Bronchial epithelial cell (primary cell): ENCODE results near the gene RASSF5. TPM values are rescaled to one million over a fixed set of nuclear protein-coding genes. Genes with fewer than 3 reads are reported as not detected.

Experiments
- DNase-seq: peaks from one replicate; pipeline ENCODE4 v3.0.0-alpha.2; 2010; ENCODE audit warnings: low read depth
- FAIRE-seq: peaks from 2 replicates; lab custom pipeline; 2011; peaks lifted over from hg19 to GRCh38; lab: Jason Lieb, UNC
- H3K27me3 ChIP-seq: 2 replicates; pipeline ENCODE4 v1.5.1; 2011; ENCODE audit warnings: low read length; ENCODE audit not compliant: control insufficient read depth, insufficient read depth
- H3K36me3 ChIP-seq: 2 replicates; pipeline ENCODE4 v1.5.1; 2011; ENCODE audit warnings: low read length; ENCODE audit not compliant: control insufficient read depth, insufficient read depth
- H3K4me3 ChIP-seq: 2 replicates; pipeline ENCODE4 v1.5.1; 2011; ENCODE audit warnings: mild to moderate bottlenecking, low read depth, low read length, control low read depth
- CTCF ChIP-seq: IDR thresholded peaks from 2 replicates; pipeline ENCODE4 v1.5.1; 2011; ENCODE audit warnings: mild to moderate bottlenecking, moderate library complexity, low read length, control low read depth, inconsistent platforms; ENCODE audit not compliant: insufficient read depth, severe bottlenecking
- total RNA-seq: library from RNA; depleted of rRNA; stranded (reverse); fragments of >200 nt; gene quantifications from 2 replicates; pipeline ENCODE4 v1.2.1, GENCODE V29; 2014

RASSF5 gene
- total RNA-seq, 1 donor from 2014 or later = 3.4 TPM

GRCh38 chr1:206589206-206589605 lies 81.9 kb downstream of the RASSF5 start:
- TF ChIP-seq CTCF = no peak

GRCh38 chr1:206590025-206590758 lies 82.9 kb downstream of the RASSF5 start:
- peaks cover 10% of the 10 kb centered on the region for H3K36me3 ChIP-seq
- no peaks in the 10 kb centered on the region for H3K27me3 ChIP-seq
- FAIRE-seq (no peak), DNase-seq (peak; percentile 98)
- peak; percentile 43 for TF ChIP-seq CTCF
- no peak overlapping the region for H3K4me3 ChIP-seq

More at GRCh38 chr1:206589206-206589605, 81.9 kb downstream of the RASSF5 start:
- FAIRE-seq = no peak
- Histone ChIP-seq H3K27me3 (no peaks in the 10 kb centered on the region), H3K4me3 (no peak overlapping the region), H3K36me3 (peaks cover 13% of the 10 kb centered on the region)
- peak; percentile 82 for DNase-seq

- Histone ChIP-seq H3K27me3 (no peaks in the 10 kb centered on the region), H3K4me3 (no peak overlapping the region), H3K36me3 (peaks cover 11% of the 10 kb centered on the region)
- no peak for TF ChIP-seq CTCF
- DNase-seq (no peak), FAIRE-seq (no peak)
Measured at GRCh38 chr1:206591226-206591625, 83.9 kb downstream of the RASSF5 start.

GRCh38 chr1:206591696-206592095 lies 84.4 kb downstream of the RASSF5 start:
- Histone ChIP-seq H3K4me3 (no peak overlapping the region), H3K27me3 (no peaks in the 10 kb centered on the region), H3K36me3 (peaks cover 12% of the 10 kb centered on the region)
- no peak for FAIRE-seq
- TF ChIP-seq CTCF = no peak
- DNase-seq = no peak

GRCh38 chr1:206593351-206593925 lies 86.1 kb downstream of the RASSF5 start:
- TF ChIP-seq CTCF = no peak
- H3K27me3 ChIP-seq = no peaks in the 10 kb centered on the region
- H3K36me3 ChIP-seq = peaks cover 15% of the 10 kb centered on the region
- DNase-seq (no peak), FAIRE-seq (no peak)
- no peak overlapping the region for H3K4me3 ChIP-seq
